HUES64 (cell line): ENCODE measurements around the gene TMEM114.
"Not testable (repeated sequence)": the region's sequence is repeated elsewhere in the genome, so short reads cannot be mapped to it uniquely, and the experiment has no call there.

Source experiments
- H3K27ac ChIP-seq: 2 replicates; pipeline ENCODE4 v1.7.0; 2013; ENCODE audit warnings: low read depth, low read length, inconsistent platforms
- H3K27me3 ChIP-seq: 2 replicates; pipeline ENCODE4 v1.6.1; 2013; ENCODE audit warnings: mild to moderate bottlenecking, low read length; ENCODE audit not compliant: insufficient read depth
- H3K36me3 ChIP-seq: 2 replicates; pipeline ENCODE4 v1.6.1; 2013; ENCODE audit warnings: mild to moderate bottlenecking, low read length; ENCODE audit not compliant: insufficient read depth
- H3K4me1 ChIP-seq: 2 replicates; pipeline ENCODE4 v1.6.1; 2013; ENCODE audit warnings: mild to moderate bottlenecking, low read length, moderate library complexity; ENCODE audit not compliant: insufficient read depth
- H3K4me3 ChIP-seq: 2 replicates; pipeline ENCODE4 v1.5.1; 2013; ENCODE audit warnings: mild to moderate bottlenecking, low read length, moderate library complexity
- H3K9ac ChIP-seq: 2 replicates; pipeline ENCODE4 v1.6.1; 2013; ENCODE audit warnings: mild to moderate bottlenecking, low read depth, low read length
- H3K9me3 ChIP-seq: 2 replicates; pipeline ENCODE4 v1.6.1; 2013; ENCODE audit warnings: low read depth, low read length; ENCODE audit not compliant: insufficient read depth
- WGBS: fragments of 150-250, 120-280 bp; methylation state at CpG from one replicate; pipeline ENCODE4 v1.1.7; 2013; ENCODE audit warnings: missing lambda C conversion rate; 5-methylcytosine and 5-hydroxymethylcytosine counted together

The TMEM114 gene

DNA sequence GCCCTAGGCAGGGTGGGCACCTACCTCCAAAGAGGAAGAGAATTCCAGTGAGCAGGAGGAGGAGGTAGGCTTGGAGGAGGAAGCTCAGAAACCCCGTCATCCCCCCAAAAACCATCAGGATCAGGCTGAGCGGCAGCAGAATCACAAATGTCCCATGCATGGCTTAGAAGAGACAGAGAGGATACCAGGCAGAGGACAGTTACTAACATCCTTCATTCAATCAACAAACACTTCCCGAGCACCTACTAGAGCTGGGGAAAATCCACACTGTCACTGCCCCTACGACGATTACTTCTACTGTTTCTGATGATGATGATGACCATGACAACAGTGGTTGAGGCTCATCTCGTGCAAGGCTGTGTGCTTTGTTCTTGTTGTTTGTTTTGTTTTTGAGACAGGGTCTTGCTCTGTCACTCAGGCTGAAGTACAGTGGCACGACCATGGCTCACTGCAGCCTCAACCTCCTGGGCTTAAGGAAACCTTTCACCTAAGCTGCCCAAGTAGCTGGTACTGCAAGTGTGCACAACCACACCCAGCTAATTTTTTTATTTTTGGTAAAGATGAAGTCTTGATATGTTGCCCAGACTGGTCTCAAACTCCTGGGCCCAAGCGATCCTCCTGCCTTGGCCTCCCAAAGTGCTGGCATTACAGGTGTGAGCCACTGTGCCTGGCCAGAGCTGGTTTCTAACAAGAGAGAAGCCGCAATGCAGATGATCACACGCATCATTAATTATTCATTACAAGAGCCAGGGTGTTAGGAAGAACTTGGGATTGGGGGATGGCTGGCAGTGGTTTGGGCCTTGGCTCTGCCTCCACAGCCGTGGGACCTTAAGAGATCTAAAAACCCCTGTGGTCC is 18.0 kb downstream of the TMEM114 start:
- WGBS = 84% methylated on average over 10 of the region's 11 CpGs
- H3K27me3 ChIP-seq = no peaks in the 10 kb centered on the region
- H3K4me1 ChIP-seq = peaks cover 23% of the 10 kb centered on the region
- no peak overlapping the region for H3K4me3 ChIP-seq
- no peaks in the 10 kb centered on the region for H3K36me3 ChIP-seq
- no peaks in the 10 kb centered on the region for H3K9me3 ChIP-seq
- no peak overlapping the region for H3K9ac ChIP-seq
- no peak overlapping the region; the same call in 1 of the 2 replicates for H3K27ac ChIP-seq

DNA sequence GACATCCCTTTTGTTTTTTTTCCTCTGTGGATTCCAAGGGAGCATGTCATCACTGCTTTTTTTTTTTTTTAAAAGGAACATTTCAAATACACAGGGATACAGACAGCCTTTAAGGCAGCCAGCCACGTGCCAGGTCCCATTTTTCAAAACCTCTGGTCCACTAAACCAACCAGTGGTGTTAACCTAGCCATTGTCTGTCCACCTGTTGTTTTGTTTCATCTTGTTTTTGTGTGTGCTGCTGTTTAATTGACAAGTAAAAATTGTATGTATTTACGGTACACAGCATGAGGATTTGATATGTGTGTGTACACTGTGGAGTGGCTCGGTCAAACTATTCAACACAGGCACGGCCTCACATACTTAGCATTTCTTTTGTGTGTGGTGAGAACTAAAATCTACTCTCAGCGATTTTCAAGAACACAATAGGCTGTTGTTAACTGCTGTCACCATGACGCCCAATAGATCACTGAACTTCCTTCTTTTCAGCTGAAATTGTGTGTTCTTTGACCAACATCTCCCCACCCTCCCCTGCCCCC is 19.2 kb downstream of the TMEM114 start:
- Histone ChIP-seq H3K9ac (peak overlapping the region; percentile 28; the same call in 1 of the 2 replicates), H3K27me3 (no peaks in the 10 kb centered on the region), H3K4me1 (peaks cover 23% of the 10 kb centered on the region), H3K9me3 (no peaks in the 10 kb centered on the region), H3K36me3 (no peaks in the 10 kb centered on the region), H3K27ac (peak overlapping the region; percentile 27; the same call in 1 of the 2 replicates), H3K4me3 (no peak overlapping the region)
- WGBS = 37% methylated on average over 6 of the region's 6 CpGs

DNA sequence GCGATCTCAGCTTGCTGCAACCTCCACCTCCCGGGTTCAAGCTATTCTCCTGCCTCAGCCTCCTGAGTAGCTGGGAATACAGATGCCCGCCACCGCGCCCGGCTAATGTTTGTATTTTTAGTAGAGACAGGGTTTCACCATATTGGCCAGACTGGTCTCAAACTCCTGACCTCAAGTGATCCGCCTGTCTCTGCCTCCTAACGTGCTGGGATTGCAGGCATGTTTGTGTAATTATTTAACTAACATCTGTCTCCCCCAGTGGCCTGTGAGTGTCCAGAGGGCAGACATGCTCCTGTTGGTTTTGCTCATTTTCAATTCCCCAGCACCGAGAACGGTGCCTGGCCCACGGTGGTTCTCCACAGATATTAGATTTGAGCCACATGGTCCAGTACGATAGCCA is 19.9 kb downstream of the TMEM114 start:
- WGBS = 80% methylated on average over 12 of the region's 12 CpGs
- peaks cover 23% of the 10 kb centered on the region for H3K4me1 ChIP-seq
- H3K27me3 ChIP-seq = not testable (repeated sequence)

DNA sequence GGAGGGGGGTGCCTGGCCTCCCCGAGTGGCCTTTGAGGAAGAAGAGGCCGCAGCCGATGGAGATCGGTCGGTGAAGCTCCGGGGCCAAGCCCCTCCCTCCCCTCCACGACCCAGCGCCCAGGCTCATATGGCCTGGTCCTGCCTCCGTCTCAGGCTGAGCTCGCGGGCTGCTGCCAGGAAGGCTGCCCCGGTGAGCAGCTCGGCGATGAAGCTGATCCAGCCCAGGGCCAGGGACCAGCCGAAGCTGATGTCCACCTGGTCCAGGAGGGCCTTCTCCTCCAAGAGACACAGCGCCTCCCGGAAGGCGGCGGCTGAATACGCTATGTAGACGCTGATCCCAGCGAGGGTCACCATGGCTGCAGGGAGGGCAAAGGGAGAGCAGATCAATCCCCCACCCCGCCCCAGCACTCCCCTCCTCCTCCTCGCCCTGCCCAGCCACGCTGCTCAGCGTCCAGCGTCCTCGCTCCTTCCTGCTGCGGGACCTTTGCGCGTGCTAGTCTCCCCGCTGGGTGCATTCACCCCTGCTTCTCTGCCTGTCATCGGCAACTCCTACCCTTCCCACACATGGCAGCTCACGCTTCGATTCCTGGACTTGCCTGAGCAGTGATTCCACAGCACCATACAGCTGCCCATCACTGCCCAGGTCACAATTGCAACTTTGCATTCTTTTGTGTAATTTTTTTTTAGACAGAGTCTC is 20.5 kb downstream of the TMEM114 start:
- no peak overlapping the region for H3K27ac ChIP-seq
- no peaks in the 10 kb centered on the region for H3K36me3 ChIP-seq
- no peaks in the 10 kb centered on the region for H3K9me3 ChIP-seq
- H3K9ac ChIP-seq = no peak overlapping the region
- H3K4me1 ChIP-seq = peaks cover 23% of the 10 kb centered on the region
- no peak overlapping the region for H3K4me3 ChIP-seq
- WGBS = 62% methylated on average over 35 of the region's 35 CpGs
- H3K27me3 ChIP-seq = no peaks in the 10 kb centered on the region

More for the DNA sequence above, 19.9 kb downstream of the TMEM114 start:
- H3K4me3 ChIP-seq, H3K9me3 ChIP-seq, H3K9ac ChIP-seq, H3K36me3 ChIP-seq, H3K27ac ChIP-seq: not testable (repeated sequence)

DNA sequence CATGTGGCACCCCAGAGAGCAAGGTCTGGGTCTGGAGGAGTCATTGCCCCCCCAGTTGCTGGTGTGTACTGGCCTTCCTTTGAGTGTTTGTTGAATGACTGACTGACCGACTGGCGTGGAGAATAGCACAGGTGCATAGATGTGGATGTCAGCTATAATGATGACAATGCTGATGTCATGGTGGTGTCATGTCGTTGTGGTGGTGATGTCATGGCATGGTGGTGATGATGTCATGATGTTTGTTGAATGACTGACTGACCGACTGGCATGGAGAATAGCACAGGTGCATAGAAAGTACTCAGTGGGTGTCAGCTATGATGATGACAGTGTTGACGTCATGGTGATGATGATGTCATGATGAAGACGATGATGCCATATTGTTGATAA is 22.1 kb downstream of the TMEM114 start:
- H3K4me1 ChIP-seq = peaks cover 23% of the 10 kb centered on the region
- H3K9ac ChIP-seq = no peak overlapping the region
- H3K27me3 ChIP-seq = no peaks in the 10 kb centered on the region
- no peaks in the 10 kb centered on the region for H3K36me3 ChIP-seq
- no peak overlapping the region for H3K4me3 ChIP-seq
- WGBS = 87% methylated on average over 6 of the region's 6 CpGs
- H3K9me3 ChIP-seq = no peaks in the 10 kb centered on the region
- H3K27ac ChIP-seq = no peak overlapping the region

DNA sequence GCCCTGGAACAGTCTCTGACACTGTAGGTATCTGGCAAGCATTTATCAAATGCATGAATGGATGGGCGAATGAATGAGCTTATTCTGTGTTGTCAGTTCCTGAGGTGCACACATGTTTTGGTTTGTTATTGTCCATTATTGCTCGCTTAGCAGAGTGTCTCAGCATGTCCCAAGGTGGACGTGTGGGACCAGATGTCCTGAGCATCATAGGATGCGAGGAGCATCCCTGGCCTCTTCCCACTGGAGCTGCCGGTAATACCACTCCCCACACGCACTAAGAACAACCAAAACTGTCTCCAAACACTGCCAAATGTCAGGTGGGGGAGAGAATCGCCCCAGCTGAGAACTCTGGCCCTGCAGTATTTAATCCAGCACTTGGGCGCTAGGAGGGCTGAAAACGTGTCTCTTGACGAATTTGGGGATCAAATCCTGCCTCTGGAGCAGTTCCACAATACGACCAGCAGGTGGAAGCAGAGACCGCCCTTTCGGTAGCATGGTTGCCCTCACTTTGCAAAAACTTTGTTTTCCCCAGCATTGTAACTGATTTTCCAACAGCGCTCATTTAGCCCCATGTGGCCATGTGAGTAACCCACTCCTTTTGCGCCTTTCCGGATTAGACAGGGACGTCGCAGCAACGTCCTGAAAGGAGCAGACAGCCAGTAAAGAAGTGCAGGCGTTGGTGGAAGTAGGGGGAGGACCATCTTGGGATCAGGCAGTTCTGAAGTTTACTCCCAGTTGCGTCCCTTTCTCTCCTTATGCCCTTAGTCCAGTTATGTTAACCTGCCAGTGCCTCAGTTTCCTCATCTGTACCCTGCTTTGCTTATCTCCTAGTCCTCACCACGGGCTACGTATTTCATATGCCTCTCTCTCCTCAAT is 22.7 kb downstream of the TMEM114 start:
- H3K27ac ChIP-seq = no peak overlapping the region

DNA sequence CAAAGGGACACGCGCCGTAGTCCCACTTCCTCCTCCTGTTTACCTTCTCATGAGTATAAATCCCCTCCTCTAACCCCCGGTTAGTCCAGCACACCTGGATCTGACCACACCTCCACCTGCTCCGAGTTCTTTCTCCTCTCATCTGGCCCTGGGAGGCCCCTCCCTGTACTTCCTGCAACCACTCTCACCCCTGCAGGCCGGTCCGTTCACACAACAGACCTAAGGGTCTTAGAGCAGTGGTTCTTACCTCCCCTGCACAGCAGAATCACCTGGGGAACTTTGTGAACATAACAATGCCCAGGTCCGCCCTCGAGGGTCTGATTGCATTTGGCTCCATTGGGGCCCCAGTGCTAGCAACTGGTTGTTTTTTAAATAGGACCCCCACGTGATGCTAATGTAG is 24.8 kb downstream of the TMEM114 start:
- Histone ChIP-seq H3K27ac (no peak overlapping the region), H3K9ac (no peak overlapping the region), H3K27me3 (no peaks in the 10 kb centered on the region), H3K36me3 (no peaks in the 10 kb centered on the region), H3K4me3 (no peak overlapping the region; the same call in 1 of the 2 replicates), H3K4me1 (peaks cover 8% of the 10 kb centered on the region; the same call in 1 of the 2 replicates), H3K9me3 (peaks cover 2% of the 10 kb centered on the region; the same call in 1 of the 2 replicates)
- WGBS = 16% methylated on average over 10 of the region's 10 CpGs

More for the DNA sequence above, 22.7 kb downstream of the TMEM114 start:
- H3K36me3 ChIP-seq = no peaks in the 10 kb centered on the region
- H3K9ac ChIP-seq = no peak overlapping the region
- no peak overlapping the region for H3K4me3 ChIP-seq
- WGBS = 24% methylated on average over 23 of the region's 23 CpGs
- H3K27me3 ChIP-seq = no peaks in the 10 kb centered on the region
- peaks cover 21% of the 10 kb centered on the region for H3K4me1 ChIP-seq
- no peaks in the 10 kb centered on the region for H3K9me3 ChIP-seq

DNA sequence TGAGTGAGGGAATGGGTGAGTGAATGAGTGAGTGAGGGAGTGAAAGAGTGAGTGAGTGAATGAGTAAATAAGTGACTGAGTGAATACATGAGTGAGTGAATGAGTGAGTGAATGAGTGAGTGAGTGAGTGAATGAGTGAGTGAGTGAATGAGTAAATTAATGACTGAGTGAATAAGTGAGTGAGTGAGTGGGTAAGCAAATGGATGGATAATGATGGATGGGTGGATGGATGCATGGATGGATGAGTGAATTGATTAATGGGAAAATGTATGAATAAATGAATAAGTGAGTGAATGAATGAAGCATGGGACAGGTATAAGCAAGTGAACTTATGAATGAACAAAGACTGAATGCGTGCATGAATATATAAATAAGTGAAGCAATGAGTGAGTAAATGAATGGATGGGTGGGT is 25.4 kb downstream of the TMEM114 start:
- no peak overlapping the region; the same call in 1 of the 2 replicates for H3K4me3 ChIP-seq
- 78% methylated on average over 1 of the region's 1 CpG for WGBS
- H3K9me3 ChIP-seq = peaks cover 2% of the 10 kb centered on the region; the same call in 1 of the 2 replicates
- no peaks in the 10 kb centered on the region for H3K27me3 ChIP-seq
- no peak overlapping the region for H3K9ac ChIP-seq
- no peaks in the 10 kb centered on the region for H3K36me3 ChIP-seq
- peaks cover 8% of the 10 kb centered on the region; the same call in 1 of the 2 replicates for H3K4me1 ChIP-seq
- H3K27ac ChIP-seq = no peak overlapping the region

DNA sequence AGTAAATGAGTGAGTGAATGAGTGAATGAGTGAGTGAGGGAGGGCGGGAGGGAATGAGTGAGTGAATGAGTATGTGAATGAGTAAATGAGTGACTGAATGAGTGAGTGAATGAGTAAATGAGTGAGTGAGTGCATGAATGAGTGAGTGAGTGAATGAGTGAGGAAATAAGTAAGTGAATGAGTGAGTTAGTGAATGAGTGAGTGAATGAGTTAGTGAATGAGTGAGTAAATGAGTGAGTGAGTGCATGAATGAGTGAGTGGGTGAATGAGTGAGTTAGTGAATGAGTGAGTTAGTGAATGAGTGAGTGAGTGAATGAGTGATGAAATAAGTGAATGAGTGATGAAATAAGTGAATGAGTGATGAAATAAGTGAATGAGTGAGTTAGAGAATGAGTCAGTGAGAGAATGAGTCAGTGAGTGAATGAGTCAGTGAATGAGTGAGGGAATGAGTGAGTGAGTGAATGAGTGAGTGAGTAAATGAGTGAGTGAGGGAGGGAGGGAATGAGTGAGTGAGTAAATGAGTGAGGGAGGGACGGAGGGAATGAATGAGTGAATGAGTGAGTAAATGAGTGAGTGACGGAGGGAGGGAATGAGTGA is 26.3 kb downstream of the TMEM114 start:
- not testable (repeated sequence) for H3K9ac ChIP-seq, H3K36me3 ChIP-seq, H3K4me3 ChIP-seq, H3K27ac ChIP-seq, H3K9me3 ChIP-seq, H3K27me3 ChIP-seq, H3K4me1 ChIP-seq
- 67% methylated on average over 3 of the region's 3 CpGs for WGBS

DNA sequence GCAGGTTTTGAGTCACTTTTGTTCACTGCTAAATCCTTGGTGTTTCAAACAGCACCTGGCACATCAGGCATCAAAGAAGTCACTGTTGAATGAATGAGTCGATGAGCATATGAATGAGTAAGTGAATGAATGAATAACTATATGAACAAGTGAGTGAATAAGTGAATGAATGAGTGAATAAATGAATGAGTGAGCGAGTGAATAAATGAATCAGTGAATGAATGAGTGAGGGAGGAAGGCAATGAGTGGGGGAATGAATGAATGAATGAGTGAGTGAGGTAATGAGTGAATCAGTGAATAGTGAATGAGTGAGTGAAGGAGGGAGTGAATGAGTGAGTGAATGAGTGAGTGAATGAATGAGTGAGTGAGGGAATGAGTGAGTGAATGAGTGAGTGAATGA is 28.8 kb downstream of the TMEM114 start:
- Histone ChIP-seq H3K27me3 (no peaks in the 10 kb centered on the region; the same call in 1 of the 2 replicates), H3K36me3 (no peaks in the 10 kb centered on the region), H3K4me3 (no peak overlapping the region), H3K4me1 (no peaks in the 10 kb centered on the region; the same call in 1 of the 2 replicates), H3K9ac (no peak overlapping the region), H3K27ac (no peak overlapping the region), H3K9me3 (peaks cover 2% of the 10 kb centered on the region; the same call in 1 of the 2 replicates)
- WGBS = 86% methylated on average over 2 of the region's 2 CpGs
